ENCODE results near the gene CD48. TPM values are rescaled to one million over a fixed set of nuclear protein-coding genes. Genes with fewer than 3 reads are reported as not detected.

Gene CD48
- total and polyA plus RNA-seq, 2 of the 4 experiments (the other 2 are of a cell fraction) = not detected

- ChIA-PET CTCF (no interaction called here), POLR2A (ENCODE audit: unreplicated experiment) (no interaction called here)
- no peak overlapping the region for H3K18ac ChIP-seq (ENCODE audit: low read depth, low read length)
- H2BK120ac ChIP-seq (ENCODE audit: low read depth, low read length) = no peak overlapping the region
- H3K14ac ChIP-seq (replicated peaks; ENCODE audit: low read depth, low read length) = no peak overlapping the region
- no peak overlapping the region for H3K4me3 ChIP-seq (ENCODE audit: insufficient read depth, low read depth, low read length)
- no peak overlapping the region for H3K4me2 ChIP-seq (ENCODE audit: low read depth, low read length)
- H2AFZ ChIP-seq (replicated peaks; ENCODE audit: low read length, poor library complexity) = no peak overlapping the region
- no peak overlapping the region for H4K5ac ChIP-seq (ENCODE audit: low read depth, low read length)
- H3K23ac ChIP-seq (ENCODE audit: low read depth, low read length) = no peak overlapping the region
- DNase-seq (no peak), ATAC-seq (ENCODE audit: low read depth) (no peak)
- in situ Hi-C loops (cut with MboI; ENCODE audit: low sequenced_read_pairs) (no loop called here), dilution Hi-C loops (cut with HindIII; ENCODE audit: low sequenced_read_pairs, unreplicated experiment) (no loop called here), intact Hi-C loops (cut with micrococcal nuclease) (no loop called here)
- H2BK5ac ChIP-seq (ENCODE audit: low read depth, low read length, poor library complexity, severe bottlenecking) = no peak overlapping the region
- TF ChIP-seq MAFK (IDR thresholded peaks at IDR 0.05; ENCODE audit: low read depth, low read length) = no peak
- TF ChIP-seq MXI1 (IDR thresholded peaks at IDR 0.05; ENCODE audit: borderline replicate concordance, low read depth, low read length) = no peak
- TF ChIP-seq CHD1 (IDR thresholded peaks at IDR 0.05; ENCODE audit: low read depth, low read length) = no peak
- no peak for TF ChIP-seq RCOR1 (IDR thresholded peaks at IDR 0.05; ENCODE audit: insufficient replicate concordance, low read length)
- TF ChIP-seq SMC3 (IDR thresholded peaks at IDR 0.05; ENCODE audit: low read depth, low read length) = no peak
- no peak for TF ChIP-seq POLR2A (IDR thresholded peaks at IDR 0.05; ENCODE audit: low read depth, low read length)
- TF ChIP-seq RAD21 (IDR thresholded peaks at IDR 0.05; ENCODE audit: low read length) = no peak
- no peak for TF ChIP-seq RFX5 (IDR thresholded peaks at IDR 0.05; ENCODE audit: low read depth, low read length)
- no peak for TF ChIP-seq NFE2L2 (IDR thresholded peaks at IDR 0.05; ENCODE audit: low read depth, low read length)
- no peak overlapping the region for H3K9ac ChIP-seq (ENCODE audit: low read depth, low read length)
- H3K9me1 ChIP-seq (ENCODE audit: insufficient read depth, low read length) = no peaks in the 10 kb centered on the region
- no peaks in the 10 kb centered on the region for H3K4me1 ChIP-seq (ENCODE audit: control insufficient read depth, insufficient read depth, low read length)
- no peaks in the 10 kb centered on the region for H3K27me3 ChIP-seq (ENCODE audit: control insufficient read depth, insufficient read depth, low read length)
- no peak overlapping the region for H3K27ac ChIP-seq (ENCODE audit: insufficient read depth, low read length)
- H3K9me3 ChIP-seq (ENCODE audit: control insufficient read depth, insufficient read depth, low read length) = no peaks in the 10 kb centered on the region
- H3K79me1 ChIP-seq (ENCODE audit: low read depth in 1 of 2, low read length in 2 of 2) = no peaks in the 10 kb centered on the region
- H2BK15ac ChIP-seq (ENCODE audit: low read depth, low read length) = no peak overlapping the region
- H3K36me3 ChIP-seq (ENCODE audit: control insufficient read depth, insufficient read depth, low read length) = no peaks in the 10 kb centered on the region
- no peaks in the 10 kb centered on the region for H4K20me1 ChIP-seq (ENCODE audit: insufficient read depth, low read length)
- no peak overlapping the region for H3K4ac ChIP-seq (ENCODE audit: low read depth, low read length)
- no peak overlapping the region for H2BK20ac ChIP-seq (ENCODE audit: low read depth, low read length)
- BruUV-seq (replicated peaks) = no TSS peak
- H2AK9ac ChIP-seq (replicated peaks; ENCODE audit: low read depth, low read length, poor library complexity) = no peak overlapping the region
- no peak overlapping the region for H3K56ac ChIP-seq (ENCODE audit: extremely low read depth, insufficient read depth, low read length)
- H2AK5ac ChIP-seq (ENCODE audit: low read depth, low read length) = no peak overlapping the region
- H4K91ac ChIP-seq (ENCODE audit: insufficient read depth, low read depth, low read length) = no peak overlapping the region
- H4K8ac ChIP-seq (ENCODE audit: low read depth in 2 of 2, low read length in 2 of 2) = no peak overlapping the region
- WGBS, 2 experiments (ENCODE audit: extremely low coverage in 2 of 2, insufficient read length in 1 of 2) = no CpG with 5 or more reads among the region's 4 CpGs
Measured at GRCh38 chr1:160710517-160711252, 937 bp downstream of the CD48 start.
